ENCODE data around the gene CD2AP.
"Not testable (repeated sequence)": the region's sequence is repeated elsewhere in the genome, so short reads cannot be mapped to it uniquely, and the experiment has no call there.

The CD2AP gene

DNA sequence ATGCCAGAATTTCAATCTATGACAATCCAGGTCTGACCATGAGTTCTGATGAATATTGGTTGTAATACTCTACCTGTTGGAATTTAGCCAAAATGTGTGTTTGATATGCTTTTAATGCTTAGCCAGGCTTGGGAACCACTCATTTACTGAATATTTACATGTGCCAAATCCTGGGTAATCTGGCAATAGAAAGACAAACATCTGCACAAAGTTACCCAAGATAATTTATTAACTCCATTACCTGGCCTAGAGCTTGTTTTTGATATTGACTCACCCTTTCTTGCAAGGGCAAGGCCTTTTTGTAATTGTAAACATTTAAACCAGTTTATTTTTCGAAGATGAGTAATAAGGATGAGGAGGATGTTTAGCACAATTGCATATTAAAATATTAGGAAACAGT is 13.5 kb upstream of the CD2AP start:
- no peak for DNase-seq

GRCh38 chr6:47465117-47465516 is 12.5 kb upstream of the CD2AP start:
- DNase-seq = no peak

- no peak for DNase-seq
Observed at GRCh38 chr6:47471911-47472310, 5.7 kb upstream of the CD2AP start.

DNA sequence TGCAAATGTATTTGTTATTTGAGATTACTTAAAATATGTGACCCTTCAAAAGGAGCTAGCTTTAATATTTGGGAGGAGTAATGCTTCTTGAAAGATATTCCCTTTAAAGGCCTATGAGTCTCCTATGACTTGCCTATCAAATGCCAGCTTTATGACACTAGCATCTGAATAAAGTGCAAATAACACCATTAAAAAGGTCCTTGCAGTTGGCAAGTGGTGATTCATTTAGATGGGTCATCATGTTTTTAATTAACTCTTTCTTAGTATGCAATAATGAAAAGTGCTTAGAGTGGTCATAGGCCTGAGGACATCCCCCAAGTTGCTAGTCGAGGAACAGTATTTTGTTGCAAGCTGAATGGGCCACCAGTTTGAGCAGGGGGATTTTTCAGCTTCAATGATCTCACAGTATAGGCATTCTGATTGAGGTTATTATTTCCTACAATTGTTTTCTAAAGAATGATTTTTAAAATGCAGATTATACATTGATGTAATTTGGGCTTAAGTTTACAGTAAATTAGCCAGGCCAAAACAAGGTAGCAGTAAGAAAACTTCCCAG is 3.7 kb upstream of the CD2AP start:
- no peak for DNase-seq

DNA sequence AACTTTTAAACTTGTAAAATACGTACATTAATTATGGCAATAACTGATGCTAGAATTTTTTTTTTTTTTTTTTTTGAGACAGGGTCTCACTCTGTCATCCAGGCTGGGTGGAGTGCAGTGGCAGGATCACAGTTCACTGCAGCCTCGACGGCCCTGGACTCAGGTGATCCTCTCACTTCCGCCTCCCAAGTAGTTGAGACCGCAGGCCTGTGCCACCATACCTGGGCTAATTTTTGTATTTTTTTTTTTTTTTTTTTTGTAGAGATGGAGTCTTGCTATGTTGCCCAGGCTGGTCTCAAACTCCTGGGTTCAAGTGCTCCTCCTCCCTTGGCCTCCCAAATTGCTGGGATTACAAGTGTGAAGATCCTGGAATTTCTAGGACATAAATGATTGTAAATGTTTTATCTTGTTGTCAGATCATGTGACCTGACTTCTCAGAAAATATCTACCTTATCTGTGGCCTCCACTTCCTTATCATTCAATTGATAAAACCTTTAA is 2.2 kb upstream of the CD2AP start:
- DNase-seq = no peak

GRCh38 chr6:47476781-47477496 is 650 bp upstream of the CD2AP start:
- peak; percentile 46 for DNase-seq

- no peak for DNase-seq
Observed at GRCh38 chr6:47478233-47479139, 897 bp downstream of the CD2AP start.

DNA sequence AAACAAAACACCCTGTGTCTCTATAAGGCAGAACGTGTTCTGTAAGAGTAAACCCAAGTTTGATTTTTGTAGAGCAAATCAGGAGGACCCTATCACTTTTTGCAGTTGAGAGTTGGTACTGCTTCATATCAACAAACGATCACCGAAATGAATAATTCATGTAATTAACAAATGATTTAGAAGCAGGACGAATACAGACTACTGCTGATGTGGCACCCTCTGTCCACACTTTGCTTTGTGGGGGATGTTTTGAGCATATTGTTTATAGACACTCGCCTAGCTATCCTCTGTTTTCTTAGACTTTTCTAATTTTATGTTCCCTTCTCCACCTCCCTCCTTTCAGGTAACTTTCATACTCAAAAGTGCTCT is 1.5 kb downstream of the CD2AP start:
- no peak for DNase-seq

DNA sequence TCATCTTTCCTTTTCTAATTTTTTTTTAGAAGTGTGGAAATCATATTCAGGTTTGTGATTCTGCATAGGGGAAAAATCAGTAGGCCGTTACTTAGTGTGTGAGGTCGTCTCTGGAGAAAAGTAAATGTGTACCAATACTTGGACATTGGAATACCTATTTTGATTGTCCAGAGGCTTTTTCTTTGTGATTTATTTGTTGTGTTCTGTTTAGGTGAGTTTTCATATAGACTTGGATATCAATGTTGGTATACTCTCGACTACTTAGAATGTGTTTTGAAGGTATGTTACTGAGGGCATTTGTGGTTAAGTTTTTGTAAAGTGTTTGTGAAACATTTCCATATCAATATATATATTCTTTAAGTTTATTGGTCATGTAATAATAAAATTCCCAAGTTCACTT is 2.3 kb downstream of the CD2AP start:
- DNase-seq = no peak

DNA sequence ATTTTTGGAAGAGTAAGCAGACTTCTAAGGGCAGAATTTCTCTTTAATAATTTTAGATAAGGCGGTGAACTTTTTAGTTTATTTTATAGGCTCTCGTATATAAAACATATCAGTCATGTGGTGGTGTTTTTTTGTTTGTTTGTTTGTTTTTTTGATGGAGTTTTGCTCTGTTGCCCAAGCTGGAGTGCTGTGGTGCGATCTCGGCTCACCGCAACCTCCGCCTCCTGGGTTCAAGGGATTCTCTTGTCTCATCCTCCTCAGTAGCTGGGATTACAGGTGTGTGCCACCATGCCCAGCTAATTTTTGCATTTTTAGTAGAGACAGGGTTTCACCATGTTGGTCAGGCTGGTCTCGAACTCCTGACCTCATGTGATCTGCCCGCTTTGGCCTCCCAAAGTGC is 3.6 kb downstream of the CD2AP start:
- not testable (repeated sequence) for DNase-seq

- no peak for DNase-seq
Observed at GRCh38 chr6:47481806-47482205, 4.2 kb downstream of the CD2AP start.

DNA sequence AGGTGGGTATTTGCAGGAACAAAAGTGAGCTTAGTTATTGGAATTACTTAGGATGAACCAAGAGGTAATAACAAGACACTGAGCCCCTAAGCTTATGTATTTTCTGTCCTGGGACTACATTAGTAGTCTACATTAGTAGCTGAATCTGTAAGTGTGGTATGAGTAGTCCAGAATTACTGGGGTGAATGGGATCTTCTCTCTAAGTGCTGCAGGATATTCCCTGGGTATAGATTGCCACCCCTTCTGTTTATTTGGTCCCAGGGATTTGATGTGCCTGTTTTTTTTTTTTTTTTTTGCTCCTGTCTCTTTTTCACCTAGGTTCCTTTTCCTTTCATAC is 5.9 kb downstream of the CD2AP start:
- DNase-seq = no peak

DNA sequence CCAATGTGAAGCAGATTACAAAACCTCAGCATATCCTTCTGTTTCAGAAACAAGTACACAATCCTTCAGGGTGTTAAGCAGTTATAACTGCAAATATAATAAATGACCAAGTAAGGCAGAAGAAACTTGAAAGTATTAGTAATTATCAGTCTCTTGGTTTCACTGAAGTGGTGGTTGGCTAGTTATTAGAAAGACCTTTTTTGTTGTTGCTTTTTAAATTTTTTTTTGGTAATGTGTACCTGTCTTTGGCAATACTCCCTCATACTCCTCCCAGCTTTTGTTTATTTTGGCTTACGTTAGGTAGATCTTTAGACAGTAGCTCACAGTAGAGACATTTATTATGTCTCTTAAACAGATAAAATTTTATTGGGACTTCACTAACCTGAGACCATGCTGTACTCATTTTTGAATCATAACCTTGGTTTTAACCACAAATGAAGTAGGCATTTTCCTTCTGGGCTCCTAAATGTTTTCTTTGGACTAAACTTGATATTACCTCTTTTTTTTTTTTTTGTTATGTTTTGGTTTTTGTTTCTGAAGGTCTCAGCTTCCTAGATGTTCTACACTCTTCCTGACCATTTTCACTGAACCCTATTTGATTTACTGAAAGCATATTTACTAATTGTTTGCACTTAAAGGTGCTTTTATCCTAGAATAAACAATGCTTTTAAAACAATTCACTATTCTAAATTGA is 6.4 kb downstream of the CD2AP start:
- no peak for DNase-seq

DNA sequence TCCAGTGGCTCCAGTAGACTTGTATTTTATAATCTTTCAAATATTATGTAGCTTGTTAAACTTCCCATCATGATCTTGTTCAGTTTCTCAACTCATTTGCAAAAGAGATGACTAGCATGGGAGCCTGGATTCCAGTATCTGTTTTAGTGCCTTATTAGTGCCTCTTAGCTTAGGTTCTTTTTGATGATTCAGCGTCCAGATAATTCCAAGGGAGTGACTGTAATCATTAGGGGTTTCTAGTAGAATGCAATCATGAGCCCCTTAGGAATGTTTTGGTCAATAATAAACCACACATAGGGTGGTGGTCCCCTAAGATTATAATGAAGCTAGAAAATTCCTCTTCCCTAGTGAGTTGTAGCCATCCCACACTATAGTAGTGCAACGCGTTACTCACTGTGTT is 7.0 kb downstream of the CD2AP start:
- DNase-seq = no peak

- no peak for DNase-seq
Observed at GRCh38 chr6:47485083-47485482, 7.5 kb downstream of the CD2AP start.

GRCh38 chr6:47485491-47486135 is 8.0 kb downstream of the CD2AP start:
- no peak for DNase-seq

- no peak for DNase-seq
Observed at GRCh38 chr6:47489995-47490394, 12.4 kb downstream of the CD2AP start.

DNA sequence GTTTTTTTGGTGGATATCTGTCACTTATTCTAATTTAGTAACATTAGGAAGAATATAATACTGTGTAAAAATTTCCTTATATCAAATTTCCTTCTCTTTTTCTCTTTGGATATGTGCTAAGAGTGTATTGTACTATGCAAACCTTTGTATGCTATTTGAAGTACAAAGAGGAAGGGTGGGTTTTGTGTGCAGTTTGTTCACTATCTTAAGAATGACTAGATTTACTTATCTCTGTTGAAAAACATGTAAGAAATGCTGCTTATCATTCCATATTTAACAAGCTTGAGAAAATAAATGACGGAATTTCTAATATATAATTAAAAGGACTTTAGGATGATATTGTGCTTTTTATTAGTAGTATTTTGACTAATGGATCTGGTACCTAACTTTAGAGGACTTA is 13.1 kb downstream of the CD2AP start:
- DNase-seq = no peak

DNA sequence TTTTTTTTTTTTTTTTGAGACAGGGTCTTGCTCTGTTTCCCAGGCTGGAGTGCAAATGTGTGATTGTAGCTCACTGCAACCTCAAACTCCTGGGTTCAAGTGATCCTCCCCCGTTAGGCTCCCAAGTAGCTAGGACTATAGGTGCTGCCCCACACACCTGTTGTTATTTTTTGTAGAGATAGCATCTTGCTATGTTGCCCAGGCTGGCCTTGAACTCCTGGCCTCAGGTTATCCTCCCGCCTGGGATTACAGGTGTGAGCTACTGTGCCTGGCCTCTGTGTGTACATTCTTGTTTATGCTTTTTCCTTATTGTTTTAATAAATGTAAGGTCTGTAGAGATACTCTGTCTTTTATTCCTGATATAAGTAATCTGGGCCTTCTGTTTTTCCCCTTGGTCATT is 14.8 kb downstream of the CD2AP start:
- no peak for DNase-seq

DNA sequence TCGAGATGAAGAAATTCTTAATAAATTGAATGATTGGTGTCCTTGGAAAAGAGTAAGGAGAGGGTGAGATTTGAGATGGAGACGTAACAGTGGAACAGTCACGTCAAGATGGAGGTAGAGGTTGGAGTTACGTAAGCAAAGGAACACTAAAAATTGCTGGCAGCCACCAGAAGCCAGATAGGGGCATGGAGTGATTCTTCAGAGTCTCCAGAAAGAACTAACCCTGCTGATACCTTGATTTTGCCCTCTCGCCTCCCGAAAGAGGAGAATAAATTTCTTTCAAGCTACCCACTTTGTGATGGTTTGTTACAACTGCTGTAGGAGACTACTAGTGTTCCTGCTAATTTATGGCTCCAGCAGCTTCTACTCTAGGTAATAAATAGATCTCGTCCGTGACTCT is 17.6 kb downstream of the CD2AP start:
- no peak for DNase-seq

GRCh38 chr6:47495954-47496545 is 18.5 kb downstream of the CD2AP start:
- no peak for DNase-seq

DNA sequence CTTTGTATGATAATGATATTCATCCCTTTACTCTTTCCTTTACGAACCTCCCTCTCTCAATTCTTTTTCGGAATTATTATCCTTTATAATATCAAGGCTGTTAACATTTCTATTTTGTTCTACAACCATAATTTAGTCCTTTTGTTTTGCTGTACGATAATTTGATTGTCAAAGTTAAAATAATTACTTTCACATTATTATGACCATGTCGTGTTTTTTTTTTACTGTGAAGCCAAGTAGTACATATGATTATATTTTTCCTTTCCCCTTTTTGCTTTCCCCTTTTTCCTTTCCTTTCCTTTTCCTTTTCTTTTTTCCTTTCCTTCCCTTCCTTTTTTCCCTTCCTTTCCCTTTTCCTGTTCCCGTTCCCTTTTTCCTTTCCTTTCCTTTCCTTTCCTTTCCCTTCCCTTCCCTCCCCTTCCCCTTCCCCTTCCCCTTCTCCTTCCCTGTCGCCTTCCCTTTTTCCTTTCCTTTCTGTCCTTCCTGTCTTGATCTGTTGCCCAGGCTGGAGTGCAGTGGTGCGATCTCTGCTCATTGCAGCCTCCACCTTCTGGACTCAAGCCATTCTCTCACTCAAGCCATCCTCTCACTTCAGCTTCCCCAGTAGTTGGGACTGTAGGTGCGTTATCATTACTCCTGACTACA is 19.5 kb downstream of the CD2AP start:
- DNase-seq = no peak

All from NCI-H1694 treated with DMSO at 0.1 percent for 48 hours (cell line).